Cerebellar cortex (tissue), 1 donor: ENCODE data around the gene GPR135.

Source experiments
- DNase-seq: peaks from one replicate; pipeline ENCODE4 v3.0.0-alpha.2; 2015; ENCODE audit warnings: low spot score

Gene GPR135, protein sequence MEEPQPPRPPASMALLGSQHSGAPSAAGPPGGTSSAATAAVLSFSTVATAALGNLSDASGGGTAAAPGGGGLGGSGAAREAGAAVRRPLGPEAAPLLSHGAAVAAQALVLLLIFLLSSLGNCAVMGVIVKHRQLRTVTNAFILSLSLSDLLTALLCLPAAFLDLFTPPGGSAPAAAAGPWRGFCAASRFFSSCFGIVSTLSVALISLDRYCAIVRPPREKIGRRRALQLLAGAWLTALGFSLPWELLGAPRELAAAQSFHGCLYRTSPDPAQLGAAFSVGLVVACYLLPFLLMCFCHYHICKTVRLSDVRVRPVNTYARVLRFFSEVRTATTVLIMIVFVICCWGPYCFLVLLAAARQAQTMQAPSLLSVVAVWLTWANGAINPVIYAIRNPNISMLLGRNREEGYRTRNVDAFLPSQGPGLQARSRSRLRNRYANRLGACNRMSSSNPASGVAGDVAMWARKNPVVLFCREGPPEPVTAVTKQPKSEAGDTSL

DNA sequence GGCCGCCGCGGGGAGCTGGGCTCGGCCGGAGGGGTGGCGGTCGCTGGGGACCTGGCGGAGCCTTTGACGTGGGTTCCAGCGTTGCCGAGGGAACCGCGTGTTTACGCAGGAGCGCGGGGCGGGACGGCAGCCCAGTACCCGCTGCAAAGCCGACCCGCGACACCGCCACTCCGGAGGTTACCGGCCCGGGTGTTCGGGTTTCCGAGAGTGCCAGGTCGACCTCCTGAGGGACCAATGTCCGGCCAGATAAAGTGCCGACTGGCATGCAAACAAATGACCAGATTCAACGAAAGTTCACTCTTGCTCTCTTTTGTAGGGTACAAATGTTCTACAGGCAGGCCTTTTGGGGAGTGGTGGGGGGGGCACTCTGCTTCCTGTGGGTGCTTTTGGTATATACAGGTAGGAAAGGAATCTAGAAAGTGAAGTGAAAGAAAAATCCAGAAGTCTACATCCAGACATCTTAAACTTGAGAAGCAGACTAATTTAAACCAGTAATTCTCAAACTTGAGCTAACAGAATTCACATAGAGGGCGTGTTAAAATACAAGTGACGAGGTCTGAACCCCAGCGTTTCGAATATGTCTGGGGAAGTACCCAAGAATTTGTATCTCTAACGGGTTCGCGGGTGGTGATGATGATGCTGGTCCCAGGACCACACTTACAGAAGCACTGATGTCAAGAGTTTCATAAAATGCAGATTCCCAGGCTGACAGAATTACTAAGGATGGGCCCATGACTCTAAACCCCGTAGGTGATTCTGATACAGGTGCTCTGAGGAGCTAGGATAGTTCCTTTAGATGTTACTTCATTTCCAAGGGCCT lies at the start of gene GPR135:
TSS of gene GPR135 (minus strand) at position 65 of the 820 bp plus-strand sequence. CDS start 154 bp downstream, outside the sequence.
- peak; percentile 46 for DNase-seq

DNA sequence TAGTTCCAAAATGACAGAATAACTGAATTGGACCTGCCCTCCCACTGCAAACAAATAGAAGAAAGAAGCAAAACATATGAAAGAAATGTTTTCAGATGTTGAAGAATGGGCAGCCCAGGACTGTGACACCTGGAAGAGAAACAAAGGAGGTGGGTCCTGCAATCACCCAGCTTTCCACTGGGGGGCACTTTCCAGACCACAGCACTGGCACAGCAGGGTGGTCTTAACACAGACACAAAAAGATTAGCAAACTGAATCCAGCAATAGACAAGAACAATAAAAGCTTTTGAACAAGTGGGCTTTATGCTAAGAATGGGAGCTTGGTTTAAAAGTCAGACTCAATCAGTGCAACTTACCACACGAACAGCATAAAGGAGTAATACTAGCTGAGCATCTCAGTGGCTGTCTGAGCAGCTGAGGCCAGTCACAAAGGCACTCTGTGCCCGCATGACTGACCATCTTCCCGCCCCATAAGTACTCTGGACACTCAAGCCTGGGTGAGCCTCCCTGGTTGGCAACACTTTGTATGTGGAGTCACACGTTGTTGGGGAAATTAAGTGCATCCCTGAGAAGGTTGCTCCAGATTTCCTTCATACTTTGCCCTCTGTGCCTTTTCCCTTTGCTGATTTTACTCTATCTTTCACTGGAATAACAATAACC lies 46.9 kb upstream of the GPR135 start:
- peak; percentile 62 for DNase-seq

DNA sequence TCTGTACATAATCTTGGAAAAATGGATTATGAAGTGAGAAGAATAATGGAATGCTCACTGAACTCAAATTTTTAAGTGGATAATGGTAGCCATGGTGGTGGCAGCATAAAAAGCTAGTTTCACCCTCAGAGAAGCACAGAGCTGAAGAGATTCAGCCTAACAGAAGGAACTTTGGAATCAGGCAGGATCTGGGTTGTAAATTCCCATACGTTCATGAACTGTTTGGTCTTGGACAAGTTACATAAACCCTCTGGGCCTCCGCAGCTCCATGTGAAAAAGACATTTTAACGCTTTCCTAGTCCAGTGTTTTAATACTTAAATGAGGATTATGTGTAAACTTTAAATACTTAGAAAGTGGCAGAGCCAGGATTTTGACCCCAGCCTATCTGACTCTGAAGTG lies 45.8 kb upstream of the GPR135 start:
- DNase-seq: no peak

DNA sequence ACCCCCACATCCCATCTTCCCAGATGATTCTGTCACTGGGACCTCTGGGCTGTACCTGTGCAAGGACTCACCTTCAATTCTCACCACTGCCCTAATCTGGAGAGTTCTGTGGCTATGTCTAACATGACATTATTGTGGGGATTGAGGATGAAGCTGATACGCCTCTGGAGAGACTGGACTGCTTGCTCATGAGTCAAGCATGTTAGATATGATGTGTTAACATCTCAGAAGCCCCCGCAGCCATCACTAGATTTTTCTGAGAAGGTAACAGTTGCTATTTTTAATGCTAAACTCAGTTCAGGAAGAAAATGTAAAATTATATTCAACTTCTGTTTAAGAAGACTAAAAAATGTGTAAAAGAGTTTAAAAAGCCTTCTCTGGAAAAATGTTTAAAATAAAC lies 44.8 kb upstream of the GPR135 start:
- no peak for DNase-seq

DNA sequence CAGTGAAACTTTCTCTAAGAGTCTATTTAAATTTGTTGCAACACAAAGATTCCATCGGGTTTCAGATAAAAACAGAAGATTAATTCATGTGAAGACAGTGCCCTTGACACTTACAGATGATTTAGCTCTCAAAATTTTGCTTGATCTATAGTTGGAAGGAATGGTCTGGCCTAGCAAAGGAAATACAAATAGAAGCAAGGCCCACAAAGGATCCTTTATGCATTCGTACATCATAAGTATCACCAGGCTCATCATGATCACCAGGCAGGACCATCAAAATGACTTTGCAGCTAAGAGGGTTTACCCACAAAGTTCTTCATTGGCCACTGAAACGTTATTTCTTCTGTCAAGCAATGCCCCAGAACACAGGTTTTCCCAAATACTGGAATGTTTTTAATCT lies 43.9 kb upstream of the GPR135 start:
- no peak for DNase-seq

DNA sequence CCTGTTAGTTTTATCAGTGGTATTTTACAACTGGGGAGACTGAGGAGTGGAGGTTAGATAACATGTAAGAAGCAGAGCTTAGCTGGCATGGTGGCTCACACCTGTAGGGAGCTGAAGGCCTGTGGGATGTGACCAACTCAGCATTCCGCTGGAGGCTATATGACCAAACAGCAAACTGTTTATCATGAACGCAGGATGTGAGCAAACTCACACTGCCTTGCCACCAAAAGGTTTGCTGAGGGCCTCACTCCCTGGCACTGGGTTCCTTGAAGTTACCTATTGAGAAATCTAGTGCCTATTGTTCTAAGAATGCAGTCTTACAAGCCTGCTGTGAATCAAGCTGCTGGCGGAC lies 42.5 kb upstream of the GPR135 start:
- DNase-seq: no peak

DNA sequence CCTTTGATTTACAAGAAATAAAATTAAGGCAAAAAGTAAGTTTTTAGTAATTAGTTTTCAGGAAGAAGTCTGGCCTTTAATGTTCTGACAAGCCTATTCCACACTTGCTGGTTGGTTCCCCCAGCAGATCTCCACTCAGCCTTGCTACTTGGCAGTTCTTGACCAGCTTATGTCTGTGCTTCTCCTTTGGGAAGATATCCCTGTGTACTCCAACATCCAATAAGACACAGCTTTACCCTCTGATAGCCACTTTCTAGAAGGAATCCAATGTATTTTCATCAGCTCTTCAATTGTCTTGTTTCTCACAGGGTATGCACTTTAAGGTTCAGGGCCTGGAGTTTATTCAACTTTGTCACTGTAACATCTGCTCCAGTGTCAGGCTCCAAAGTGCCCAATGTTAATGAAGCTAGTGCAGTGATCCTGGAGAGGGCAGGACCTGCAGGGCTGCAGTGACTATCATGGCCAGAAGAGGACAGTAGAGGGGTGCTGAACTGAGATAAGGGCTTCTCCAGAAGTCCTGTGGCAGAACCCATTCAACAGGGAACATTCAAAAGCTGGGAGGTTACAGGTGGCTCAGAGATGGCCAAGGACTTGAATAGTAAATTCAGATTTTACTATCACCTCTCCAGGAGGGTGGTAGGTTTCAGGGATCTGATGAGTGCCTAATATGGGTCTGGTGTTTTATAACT lies 42.0 kb upstream of the GPR135 start:
- peak; percentile 80 for DNase-seq

DNA sequence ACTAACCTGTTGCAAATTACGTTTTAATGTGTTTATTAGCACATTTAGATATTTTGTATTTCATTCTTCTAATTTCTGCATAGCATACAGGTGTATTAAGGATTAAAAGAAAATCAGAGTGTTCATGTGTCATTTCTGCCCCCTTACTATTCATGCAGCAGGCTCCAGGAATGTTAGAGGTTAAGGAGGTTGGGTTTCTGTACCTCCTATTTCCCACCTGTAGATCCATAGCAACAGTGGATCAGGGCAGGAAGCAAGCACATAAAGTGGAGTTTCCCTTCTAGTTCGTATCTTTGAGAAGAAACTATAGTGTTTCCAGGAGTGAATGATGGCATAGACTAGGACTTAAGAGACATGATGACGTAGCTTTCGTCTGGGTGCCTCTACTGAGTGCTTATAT lies 38.1 kb upstream of the GPR135 start:
- no peak for DNase-seq

DNA sequence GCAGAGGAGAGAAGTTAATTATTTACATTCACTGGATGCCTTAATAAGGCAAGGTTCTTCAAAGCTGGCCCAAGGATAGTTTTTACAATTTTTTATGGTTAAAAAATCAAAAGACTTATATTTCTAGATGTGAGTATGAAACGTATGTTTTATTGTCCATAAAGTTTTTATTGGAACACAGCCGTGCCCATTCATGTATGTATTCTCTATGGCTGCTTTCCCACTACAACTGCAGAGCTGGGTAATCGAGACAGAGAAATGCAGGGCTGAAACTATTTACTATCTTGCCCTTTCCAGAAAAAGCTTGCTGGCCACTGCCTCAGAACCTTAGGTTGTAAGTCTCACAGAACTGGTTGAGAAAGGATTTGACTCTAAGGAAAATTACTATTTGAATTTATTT lies 35.6 kb upstream of the GPR135 start:
- no peak for DNase-seq

DNA sequence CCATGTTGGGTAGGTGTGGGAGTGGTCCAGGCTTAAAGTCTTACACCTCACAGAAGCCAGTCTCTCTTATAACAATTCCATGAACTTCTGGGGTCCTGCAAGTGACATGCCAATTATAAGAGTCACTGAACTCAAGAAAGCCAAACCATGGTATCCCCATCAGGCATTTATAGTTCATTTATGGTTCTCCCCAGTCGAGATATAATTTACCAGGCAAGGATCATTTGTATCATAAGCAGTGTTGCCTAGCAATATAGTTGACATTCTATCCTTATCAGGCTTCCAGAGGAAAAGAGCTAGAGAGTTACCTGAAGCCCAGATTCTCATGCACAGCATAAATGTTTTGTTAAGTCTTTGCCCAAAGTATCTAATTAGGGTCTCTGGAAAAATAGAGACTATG lies 27.2 kb upstream of the GPR135 start:
- DNase-seq: no peak

DNA sequence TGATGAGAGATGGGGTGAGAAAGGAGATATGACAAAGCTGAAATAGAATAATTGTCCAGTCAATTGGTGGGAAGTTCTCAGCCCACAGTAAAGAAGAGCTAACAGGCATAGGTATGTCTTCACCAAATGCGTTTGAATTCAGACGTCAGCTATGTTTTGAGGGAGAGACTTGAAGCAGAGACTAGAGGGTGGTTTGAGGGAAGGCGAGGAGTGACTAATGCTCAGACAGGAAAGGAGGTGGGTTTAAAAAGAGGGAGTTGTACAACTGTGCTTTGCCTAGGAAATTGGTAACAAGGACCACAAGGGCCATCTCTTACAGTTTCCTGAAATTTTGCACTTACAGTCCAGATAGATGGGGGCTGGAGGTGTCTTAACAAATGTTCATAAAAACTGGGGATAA lies 25.6 kb upstream of the GPR135 start:
- no peak for DNase-seq

DNA sequence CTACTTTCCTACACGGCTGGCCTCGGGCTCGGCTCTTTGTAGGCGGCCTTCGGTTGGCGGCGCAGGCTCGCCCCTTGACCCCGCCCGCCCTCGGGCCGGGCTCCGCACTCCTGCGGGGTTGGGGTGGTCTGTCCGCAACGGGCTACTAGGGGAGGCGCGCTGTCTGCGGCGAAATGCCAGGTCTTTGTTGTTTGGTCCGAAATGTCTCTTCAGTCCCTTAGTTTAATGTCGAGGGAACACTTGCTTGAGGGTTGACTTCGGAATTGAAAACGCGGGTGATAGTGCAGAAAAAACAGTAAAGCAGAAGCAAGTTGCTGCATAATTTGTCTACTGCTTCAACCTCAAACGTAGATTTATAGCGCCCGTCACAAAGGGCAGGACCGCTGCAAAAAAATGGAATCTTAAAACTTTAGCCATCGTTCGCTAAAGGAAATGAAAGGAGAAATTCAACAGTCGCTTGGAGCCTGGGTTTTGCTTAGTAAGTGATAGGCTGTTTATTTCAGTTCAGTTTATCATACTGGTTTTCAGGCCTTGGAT lies 19.5 kb upstream of the GPR135 start:
- no peak for DNase-seq

DNA sequence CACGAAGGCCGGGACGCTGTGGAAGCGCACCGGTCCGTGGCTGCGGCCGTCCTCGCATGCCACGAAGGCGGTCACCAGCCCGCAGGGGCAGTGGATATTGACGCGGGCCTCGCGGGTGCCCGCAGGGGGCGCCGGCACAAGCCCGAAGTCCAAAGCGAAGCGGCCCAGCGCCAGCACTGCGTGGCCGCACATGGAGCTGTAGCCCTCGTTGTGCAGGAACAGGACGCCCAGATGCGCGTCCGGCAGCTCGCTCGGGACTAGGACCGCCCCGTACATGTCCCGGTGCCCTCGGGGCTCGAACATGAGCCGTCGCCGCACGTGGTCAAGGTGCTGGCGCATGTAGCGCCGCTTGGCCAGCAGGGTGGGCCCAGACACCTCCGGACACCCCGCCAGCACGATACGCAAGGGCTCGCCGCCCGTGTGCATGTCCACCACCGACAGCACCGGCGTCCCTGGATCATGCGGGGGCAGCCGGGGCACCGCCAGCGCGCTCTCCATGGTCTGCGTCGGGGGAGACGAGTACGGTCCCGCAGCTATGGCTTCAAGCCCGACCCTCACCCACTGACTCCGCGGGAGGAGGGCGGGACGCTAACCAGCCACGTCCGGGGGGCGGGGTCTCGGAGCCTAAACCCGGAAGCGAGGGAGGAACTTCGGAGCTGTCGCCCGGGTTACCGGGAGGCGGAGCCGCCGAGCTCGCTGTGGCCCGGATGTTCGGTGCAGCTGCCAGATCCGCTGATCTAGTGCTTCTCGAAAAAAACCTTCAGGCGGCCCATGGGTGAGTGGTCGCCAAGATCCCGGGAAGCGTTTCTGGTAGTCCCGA lies 18.8 kb upstream of the GPR135 start, which contains the start of the genes JKAMP and L3HYPDH:
TSS of gene JKAMP (plus strand) at position 699 of the 820 bp plus-strand sequence. CDS start at position 772, 73 bp downstream.
TSS of gene L3HYPDH (minus strand) at position 590 of the 820 bp plus-strand sequence. CDS start at position 498, 92 bp downstream.
- peak; percentile 95 for DNase-seq

DNA sequence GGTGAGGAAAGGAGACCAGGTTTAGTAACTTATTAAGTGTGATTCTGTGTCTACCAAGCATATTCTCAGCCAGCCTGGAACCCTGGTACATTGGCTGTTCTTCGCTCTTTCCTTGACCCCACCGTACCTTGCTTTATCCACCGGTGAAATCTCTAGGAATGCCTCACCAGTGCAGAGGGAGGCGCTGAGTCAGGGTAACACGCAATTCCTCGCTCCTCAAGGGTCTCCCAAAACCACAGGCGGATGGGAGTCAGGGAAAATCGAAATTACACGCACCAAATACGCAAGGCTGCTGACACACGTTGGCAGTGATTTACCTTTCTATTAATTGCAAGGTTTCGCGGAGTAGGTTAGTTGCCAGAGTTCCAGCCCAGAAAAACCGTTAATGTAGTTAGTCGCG lies 18.2 kb upstream of the GPR135 start:
- DNase-seq: peak; percentile 44

DNA sequence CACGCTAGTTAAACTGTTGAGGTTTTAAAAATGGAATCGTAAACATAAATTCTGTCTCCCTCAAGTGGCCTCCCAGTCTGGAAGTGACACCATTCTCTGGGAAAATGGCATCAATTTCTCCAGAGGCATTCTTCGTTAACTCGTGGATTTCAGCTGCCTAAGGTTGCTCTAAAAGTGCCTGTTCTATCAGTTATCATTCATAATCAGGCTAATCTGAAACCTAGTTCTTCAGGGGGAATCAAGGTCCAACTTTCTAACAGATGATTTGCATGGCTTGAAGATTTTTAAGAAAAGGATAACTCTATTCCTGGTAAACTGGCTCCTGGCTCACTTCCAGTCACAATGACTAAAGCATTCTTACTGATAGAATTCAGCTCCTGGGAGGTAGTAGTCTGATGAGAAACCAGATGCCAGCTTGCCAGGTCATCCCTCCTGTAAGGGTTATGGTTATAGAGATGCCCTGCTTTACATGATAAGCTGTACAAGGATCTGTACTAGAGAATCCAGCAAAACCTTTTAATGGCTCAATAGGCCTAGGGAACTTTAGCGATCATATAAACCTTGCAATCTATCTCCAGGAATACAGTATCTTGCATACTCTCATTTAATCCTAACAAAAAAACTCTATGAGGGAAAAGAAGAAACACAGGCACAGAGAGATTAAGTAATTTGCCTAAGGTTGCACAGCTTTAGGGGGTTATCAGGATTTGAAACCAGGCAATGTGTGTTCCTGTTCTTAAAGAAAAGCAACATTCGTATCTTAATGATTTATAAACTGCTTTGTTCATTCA lies 17.6 kb upstream of the GPR135 start:
- DNase-seq: peak; percentile 49

DNA sequence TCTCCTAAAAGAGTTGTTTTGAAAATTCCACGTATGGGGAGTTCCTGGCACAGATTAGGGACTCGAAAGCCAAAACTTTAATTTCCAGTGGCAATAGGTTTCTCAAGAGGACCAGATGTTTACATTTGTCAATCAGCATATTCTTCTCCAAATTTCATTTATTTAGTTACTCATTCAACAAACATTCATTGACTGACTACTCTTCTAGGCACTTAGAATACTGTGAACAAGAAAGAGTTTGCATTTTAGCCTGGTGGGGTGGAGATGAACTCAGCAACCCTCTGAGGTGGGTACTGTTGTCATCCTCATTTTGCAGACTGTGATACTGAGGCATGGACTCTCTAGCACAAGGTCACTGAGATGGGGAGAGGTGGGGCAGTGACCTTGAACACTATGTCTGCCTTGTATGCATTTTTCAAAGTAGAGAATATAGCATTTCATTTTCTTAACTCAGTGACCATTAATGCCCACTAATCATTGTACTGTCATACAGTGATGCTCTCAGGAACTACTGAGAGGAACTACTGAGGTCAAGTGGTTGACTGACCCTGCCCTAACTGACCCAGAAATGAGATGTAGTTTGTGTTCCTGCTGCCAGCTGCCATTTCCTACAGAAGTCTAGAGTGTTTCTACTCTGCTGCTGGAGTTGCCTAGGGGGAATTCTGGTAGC lies 16.8 kb upstream of the GPR135 start:
- DNase-seq: no peak

DNA sequence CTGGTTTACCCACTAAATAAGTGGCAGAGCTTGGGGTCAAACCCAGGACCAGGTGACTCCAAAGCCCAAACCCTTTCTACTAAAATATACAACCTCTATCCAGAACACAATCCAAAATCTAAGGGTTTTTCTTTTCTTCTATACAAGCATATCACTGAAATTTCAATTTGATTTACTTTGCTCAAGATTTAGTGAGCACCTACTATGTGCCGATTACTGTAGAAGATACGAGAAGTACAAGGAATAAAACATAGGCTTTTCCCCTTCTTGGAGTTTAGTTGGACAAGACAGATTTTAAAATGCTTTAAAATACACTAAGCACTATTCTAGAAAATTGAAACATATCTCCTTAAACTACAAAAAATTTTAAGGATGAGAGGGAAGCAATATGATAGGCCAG lies 16.2 kb upstream of the GPR135 start:
- DNase-seq: no peak

DNA sequence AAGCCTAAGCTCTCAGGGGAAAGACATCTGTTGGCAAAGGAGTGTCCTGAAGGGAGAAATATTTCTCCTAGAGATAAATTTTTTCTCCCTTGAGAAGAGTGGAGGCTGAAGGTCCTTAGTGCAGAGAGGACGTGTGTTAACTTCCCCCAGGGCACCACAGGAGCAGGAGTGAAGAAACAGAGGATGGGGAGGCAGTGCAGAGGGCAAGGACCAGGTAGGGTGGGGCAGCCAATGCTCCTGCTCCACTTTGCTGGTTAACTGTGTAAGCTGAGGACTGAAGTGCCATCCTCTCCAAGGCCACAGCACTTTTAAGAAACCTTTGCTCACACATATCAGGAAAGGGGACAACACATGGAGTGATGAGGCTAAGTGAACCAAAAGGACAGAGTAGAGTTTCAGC lies 15.0 kb upstream of the GPR135 start:
- DNase-seq: no peak

DNA sequence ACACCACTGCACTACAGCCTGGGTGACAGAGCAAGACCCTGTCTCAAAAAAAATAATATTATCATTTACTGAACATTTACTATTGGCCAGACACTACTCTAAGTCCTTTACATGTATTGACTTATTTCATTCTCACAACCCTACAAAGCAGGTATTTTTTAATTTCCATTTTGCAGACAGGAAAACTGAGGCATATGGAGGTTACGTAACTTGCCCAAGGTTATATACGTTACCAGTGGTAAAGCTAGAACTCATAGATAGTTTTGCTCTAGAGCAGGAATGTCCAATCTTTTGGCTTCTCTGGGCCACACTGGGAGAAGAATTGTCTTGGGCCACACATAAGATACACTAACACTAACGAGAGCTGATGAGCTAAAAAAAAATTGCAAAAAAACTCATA lies 13.4 kb upstream of the GPR135 start:
- no peak for DNase-seq
